HG03439 (cell line): ENCODE measurements around the gene GADL1.

Experiments
- ATAC-seq: cut with Tn5 transposase; IDR thresholded peaks from one replicate; pipeline ENCODE4 v1.9.1; 2021; ENCODE audit warnings: mild to moderate bottlenecking, moderate library complexity; ENCODE audit not compliant: unreplicated experiment

GADL1 gene

GRCh38 chr3:30680789-30681648 lies 213.4 kb downstream of the GADL1 start:
- ATAC-seq = no peak

GRCh38 chr3:30679045-30679444 lies 215.4 kb downstream of the GADL1 start:
- ATAC-seq = no peak

- ATAC-seq = no peak
These were observed 217.1 kb downstream of the GADL1 start for GRCh38 chr3:30677347-30677685.

GRCh38 chr3:30676424-30677346 lies 217.8 kb downstream of the GADL1 start:
- ATAC-seq = no peak
